Adipocyte (in vitro differentiated cells): ENCODE results near the gene NIPAL3.
"Not testable (repeated sequence)": the region's sequence is repeated elsewhere in the genome, so short reads cannot be mapped to it uniquely, and the experiment has no call there.

Experiments used
- DNase-seq: peaks from one replicate; pipeline ENCODE4 v3.0.0-alpha.2; 2015; ENCODE audit warnings: low read depth
- H3K27me3 ChIP-seq: replicated peaks from 2 replicates; pipeline ENCODE4 v1.7.0; 2013; ENCODE audit warnings: mild to moderate bottlenecking, low read length, moderate library complexity; ENCODE audit not compliant: control insufficient read depth, insufficient read depth
- H3K36me3 ChIP-seq: 2 replicates; pipeline ENCODE4 v1.7.0; 2013; ENCODE audit warnings: low read length, mild to moderate bottlenecking, moderate library complexity; ENCODE audit not compliant: control insufficient read depth, insufficient read depth, severe bottlenecking
- H3K4me1 ChIP-seq: 2 replicates; pipeline ENCODE4 v1.7.0; 2013; ENCODE audit warnings: mild to moderate bottlenecking, low read length, moderate library complexity; ENCODE audit not compliant: control insufficient read depth, insufficient read depth
- H3K4me3 ChIP-seq: 2 replicates; pipeline ENCODE4 v1.7.0; 2013; ENCODE audit warnings: mild to moderate bottlenecking, low read length, moderate library complexity
- H3K9ac ChIP-seq: 2 replicates; pipeline ENCODE4 v1.7.0; 2013; ENCODE audit warnings: mild to moderate bottlenecking, low read length, moderate library complexity
- H3K9me3 ChIP-seq: 2 replicates; pipeline ENCODE4 v1.7.0; 2013; ENCODE audit warnings: mild to moderate bottlenecking, low read length, moderate library complexity; ENCODE audit not compliant: control insufficient read depth

NIPAL3 gene

GRCh38 chr1:24513706-24514105 is 98.1 kb downstream of the NIPAL3 start:
- no peaks in the 10 kb centered on the region for H3K4me1 ChIP-seq
- no peak for DNase-seq
- H3K4me3 ChIP-seq: no peak overlapping the region
- H3K9ac ChIP-seq: no peak overlapping the region
- H3K27me3 ChIP-seq: no peaks in the 10 kb centered on the region
- no peaks in the 10 kb centered on the region for H3K9me3 ChIP-seq
- H3K36me3 ChIP-seq: no peaks in the 10 kb centered on the region

- Histone ChIP-seq H3K4me3 (no peak overlapping the region), H3K9ac (no peak overlapping the region), H3K27me3 (no peaks in the 10 kb centered on the region)
Measured at GRCh38 chr1:24514946-24515345, 99.3 kb downstream of the NIPAL3 start.

GRCh38 chr1:24515671-24516209 is 100.1 kb downstream of the NIPAL3 start:
- not testable (repeated sequence) for H3K27me3 ChIP-seq, H3K9ac ChIP-seq, H3K9me3 ChIP-seq, H3K36me3 ChIP-seq, H3K4me1 ChIP-seq, H3K4me3 ChIP-seq
- DNase-seq: peak; percentile 73

More at GRCh38 chr1:24514946-24515345, 99.3 kb downstream of the NIPAL3 start:
- no peaks in the 10 kb centered on the region for H3K4me1 ChIP-seq
- no peaks in the 10 kb centered on the region for H3K9me3 ChIP-seq
- no peaks in the 10 kb centered on the region for H3K36me3 ChIP-seq
- no peak for DNase-seq

- H3K4me1 ChIP-seq: no peaks in the 10 kb centered on the region
- no peaks in the 10 kb centered on the region for H3K9me3 ChIP-seq
- H3K4me3 ChIP-seq: no peak overlapping the region
- H3K27me3 ChIP-seq: no peaks in the 10 kb centered on the region
- H3K9ac ChIP-seq: no peak overlapping the region
- no peaks in the 10 kb centered on the region for H3K36me3 ChIP-seq
- no peak for DNase-seq
Measured at GRCh38 chr1:24516506-24516905, 100.9 kb downstream of the NIPAL3 start.

GRCh38 chr1:24517898-24518297 is 102.3 kb downstream of the NIPAL3 start:
- H3K4me3 ChIP-seq: no peak overlapping the region
- H3K27me3 ChIP-seq: no peaks in the 10 kb centered on the region
- no peaks in the 10 kb centered on the region for H3K4me1 ChIP-seq
- DNase-seq: no peak
- no peak overlapping the region for H3K9ac ChIP-seq
- H3K9me3 ChIP-seq: no peaks in the 10 kb centered on the region
- H3K36me3 ChIP-seq: no peaks in the 10 kb centered on the region

- not testable (repeated sequence) for H3K4me1 ChIP-seq, H3K9me3 ChIP-seq, DNase-seq, H3K4me3 ChIP-seq, H3K36me3 ChIP-seq, H3K27me3 ChIP-seq, H3K9ac ChIP-seq
Measured at GRCh38 chr1:24520282-24520681, 104.7 kb downstream of the NIPAL3 start.
